GM23338 (cell line): ENCODE data around the gene MYO7B. TPM values are rescaled to one million over a fixed set of nuclear protein-coding genes. Genes with fewer than 3 reads are reported as not detected.

Experiments
- ATAC-seq: fragments of 200-7000 bp; cut with Tn5 transposase; 3 replicates; pipeline ENCODE4 v1.9.1; 2020
- DNase-seq: peaks from one replicate; pipeline ENCODE4 v3.0.0-alpha.2; 2015; ENCODE audit warnings: low spot score
- H2AFZ ChIP-seq: fragments of 200-600 bp; sonication (generic); 2 replicates; pipeline ENCODE4 v1.8.0; 2016; ENCODE audit warnings: antibody characterized with exemption, mild to moderate bottlenecking, moderate library complexity
- H3F3A ChIP-seq: fragments of 200-600 bp; sonication (generic); replicated peaks from 2 replicates; pipeline ENCODE4 v1.8.0; 2017; ENCODE audit warnings: antibody characterized with exemption, mixed run types, low read depth
- H3K27ac ChIP-seq: fragments of 200-600 bp; sonication (generic); 2 replicates; pipeline ENCODE4 v1.6.1; 2016; ENCODE audit warnings: low read depth
- H3K27me3 ChIP-seq: fragments of 200-600 bp; sonication (generic); 2 replicates; pipeline ENCODE4 v1.8.0; 2016; ENCODE audit warnings: mild to moderate bottlenecking, mixed run types, moderate library complexity; ENCODE audit not compliant: insufficient read depth
- H3K36me3 ChIP-seq: fragments of 200-600 bp; sonication (generic); 2 replicates; pipeline ENCODE4 v1.8.0; 2016; ENCODE audit warnings: mild to moderate bottlenecking; ENCODE audit not compliant: insufficient read depth
- H3K4me1 ChIP-seq: fragments of 200-600 bp; sonication (generic); 2 replicates; pipeline ENCODE4 v1.8.0; 2016; ENCODE audit warnings: mild to moderate bottlenecking, moderate library complexity; ENCODE audit not compliant: insufficient read depth
- H3K4me2 ChIP-seq: fragments of 200-600 bp; sonication (generic); 2 replicates; pipeline ENCODE4 v1.7.1; 2017; ENCODE audit warnings: mixed run types
- H3K4me3 ChIP-seq: fragments of 200-600 bp; sonication (generic); 2 replicates; pipeline ENCODE4 v1.6.1; 2016; ENCODE audit warnings: mixed run types
- H3K79me2 ChIP-seq: fragments of 200-600 bp; sonication (generic); replicated peaks from 2 replicates; pipeline ENCODE4 v1.8.0; 2017; ENCODE audit warnings: mild to moderate bottlenecking; ENCODE audit not compliant: insufficient read depth
- H3K9me2 ChIP-seq: fragments of 200-600 bp; sonication (generic); 2 replicates; pipeline ENCODE4 v1.8.0; 2017; ENCODE audit not compliant: insufficient read depth
- H4K20me1 ChIP-seq: fragments of 200-600 bp; sonication (generic); replicated peaks from 2 replicates; pipeline ENCODE4 v1.8.0; 2017; ENCODE audit warnings: mild to moderate bottlenecking; ENCODE audit not compliant: insufficient read depth
- H3K27ac Mint-ChIP-seq: 2 replicates; pipeline ENCODE4 v1.8.0; 2020; ENCODE audit warnings: inconsistent platforms, mild to moderate bottlenecking, moderate library complexity, mixed read lengths
- H3K27me3 Mint-ChIP-seq: 3 replicates; pipeline ENCODE4 v1.8.0; 2022; ENCODE audit warnings: low read depth, mild to moderate bottlenecking, moderate library complexity, mixed read lengths, inconsistent platforms; ENCODE audit not compliant: insufficient read depth, poor library complexity
- H3K36me3 Mint-ChIP-seq: 3 replicates; pipeline ENCODE4 v1.8.0; 2021; ENCODE audit warnings: low read depth, mild to moderate bottlenecking, inconsistent platforms, moderate library complexity, mixed read lengths
- H3K4me1 Mint-ChIP-seq: 3 replicates; pipeline ENCODE4 v1.8.0; 2020; ENCODE audit warnings: mild to moderate bottlenecking, inconsistent platforms, mixed read lengths
- H3K4me3 Mint-ChIP-seq: 3 replicates; pipeline ENCODE4 v1.8.0; 2021; ENCODE audit warnings: moderate library complexity, mild to moderate bottlenecking, inconsistent platforms, mixed read lengths
- H3K9me3 Mint-ChIP-seq: 3 replicates; pipeline ENCODE4 v1.8.0; 2020; ENCODE audit warnings: moderate library complexity, mild to moderate bottlenecking, inconsistent platforms, mixed read lengths
- CTCF ChIP-seq, 2 experiments: fragments of 200-600 bp in 1 of 2; sonication (generic) in 1 of 2; conservative IDR thresholded peaks; 2 replicates each; pipeline versions ENCODE4 v1.5.1 to v1.6.1; 2016 to 2017; ENCODE audit warnings: antibody characterized with exemption in 2 of 2, low read depth in 2 of 2, mild to moderate bottlenecking in 2 of 2, moderate library complexity in 1 of 2
- ETS1 ChIP-seq: IDR thresholded peaks from 2 replicates; pipeline ENCODE4 v1.6.1; 2016; ENCODE audit warnings: antibody characterized with exemption
- EZH2 ChIP-seq: fragments of 200-600 bp; sonication (generic); IDR thresholded peaks from one replicate; pipeline ENCODE4 v1.8.0; 2017; ENCODE audit warnings: antibody characterized with exemption, mild to moderate bottlenecking, low read depth; ENCODE audit not compliant: unreplicated experiment
- EZH2phosphoT487 ChIP-seq: fragments of 200-600 bp; sonication (generic); IDR thresholded peaks from one replicate; pipeline ENCODE4 v1.8.1; 2018; ENCODE audit warnings: antibody characterized with exemption; ENCODE audit not compliant: unreplicated experiment
- JUNB ChIP-seq: IDR thresholded peaks from one replicate; pipeline ENCODE4 v1.6.1; 2016; ENCODE audit warnings: antibody characterized with exemption; ENCODE audit not compliant: unreplicated experiment
- NANOG ChIP-seq: IDR thresholded peaks from 2 replicates; pipeline ENCODE4 v1.6.1; 2016; ENCODE audit warnings: antibody characterized with exemption, borderline replicate concordance
- POLR2AphosphoS5 ChIP-seq: IDR thresholded peaks from 2 replicates; pipeline ENCODE4 v1.6.1; 2016; ENCODE audit warnings: antibody characterized with exemption, low read depth
- REST ChIP-seq: IDR thresholded peaks from one replicate; pipeline ENCODE4 v1.6.1; 2018; ENCODE audit warnings: antibody characterized with exemption; ENCODE audit not compliant: unreplicated experiment
- STAT1 ChIP-seq: IDR thresholded peaks from one replicate; pipeline ENCODE4 v1.6.1; 2016; ENCODE audit warnings: antibody characterized with exemption; ENCODE audit not compliant: unreplicated experiment
- ZNF114 ChIP-seq: fragments of 250-450 bp; sonication (Bioruptor Pico); IDR thresholded peaks from 2 replicates; pipeline ENCODE4 v1.5.0; 2020; ENCODE audit warnings: mild to moderate bottlenecking, moderate library complexity
- ZNF331 ChIP-seq: fragments of 250-450 bp; sonication (Bioruptor Pico); IDR thresholded peaks from 2 replicates; pipeline ENCODE4 v1.5.0; 2020; ENCODE audit warnings: low read depth, mild to moderate bottlenecking, moderate library complexity
- ZNF462 ChIP-seq: fragments of 250-450 bp; sonication (Bioruptor Pico); IDR thresholded peaks from 2 replicates; pipeline ENCODE4 v1.5.0; 2020; ENCODE audit warnings: mild to moderate bottlenecking, moderate library complexity
- polyA plus RNA-seq: library from polyadenylated mRNA; unstranded; fragments of >200 nt; fragmentation: Nextera tagmentation; extraction: Ambion mirVana; gene quantifications from 2 replicates; pipeline ENCODE4 v1.2.1, GENCODE V29; 2016
- total RNA-seq: library from RNA; depleted of rRNA; stranded (reverse); fragments of >200 nt; shearing (Covaris generic); gene quantifications from 2 replicates; pipeline ENCODE4 v1.2.3, GENCODE V29; 2014

The MYO7B gene
- total and polyA plus RNA-seq, 2 experiments from 2014 or later, result not detected

GRCh38 chr2:127653421-127654083 lies 118.1 kb downstream of the MYO7B start:
- Histone ChIP-seq H3K27ac (no peak overlapping the region), H3F3A (no peaks in the 10 kb centered on the region), H3K4me2 (no peak overlapping the region), H3K36me3 (no peaks in the 10 kb centered on the region), H4K20me1 (no peaks in the 10 kb centered on the region; the same call in 1 of the 2 replicates), H3K79me2 (no peaks in the 10 kb centered on the region), H3K4me3 (no peak overlapping the region), H2AFZ (no peak overlapping the region), H3K9me2 (no peaks in the 10 kb centered on the region), H3K27me3 (no peaks in the 10 kb centered on the region), H3K4me1 (no peaks in the 10 kb centered on the region)
- no peak for DNase-seq
- H3K27ac Mint-ChIP-seq, result no peak overlapping the region
- no peaks in the 10 kb centered on the region; the same call in 2 of the 3 replicates for H3K36me3 Mint-ChIP-seq
- peaks cover 8% of the 10 kb centered on the region for H3K4me1 Mint-ChIP-seq
- H3K27me3 Mint-ChIP-seq, result peaks cover 22% of the 10 kb centered on the region
- H3K9me3 Mint-ChIP-seq, result no peaks in the 10 kb centered on the region
- no peak for ATAC-seq
- TF ChIP-seq CTCF (conservative IDR thresholded peaks at IDR 0.05; ENCODE audit: low read depth in 2 of 2) (no peak), JUNB (no peak), POLR2AphosphoS5 (no peak), ZNF462 (CRISPR knock-in tag) (no peak), NANOG (no peak), ETS1 (no peak), REST (no peak), ZNF331 (no peak), EZH2phosphoT487 (no peak), STAT1 (no peak), ZNF114 (CRISPR knock-in tag) (no peak), EZH2 (no peak)
- H3K4me3 Mint-ChIP-seq, result no peak overlapping the region
